AG04449 (cell line): ENCODE results near the gene GPR37L1.

ENCODE experiments used
- CTCF ChIA-PET: fragments of 350-600 bp; formaldehyde crosslinking; extraction: SDS; loops from one replicate; lab custom pipeline; 2021; ENCODE audit warnings: antibody characterized with exemption; lab: Yijun Ruan, JAX
- POLR2A ChIA-PET: fragments of 400-600, 350-600 bp; formaldehyde crosslinking; extraction: SDS; loops from one replicate; lab custom pipeline; 2020; ENCODE audit warnings: antibody characterized with exemption, inconsistent platforms; lab: Yijun Ruan, JAX
- DNase-seq: peaks from one replicate; pipeline ENCODE4 v3.0.0-alpha.2; 2010; ENCODE audit warnings: low read depth, low spot score
- H3K4me3 ChIP-seq: 2 replicates; pipeline ENCODE4 v1.5.1; 2011; ENCODE audit warnings: low read depth, mild to moderate bottlenecking, control low read depth, low read length
- CTCF ChIP-seq: IDR thresholded peaks from one replicate; pipeline ENCODE4 v1.5.1; 2011; ENCODE audit warnings: mild to moderate bottlenecking, moderate library complexity, low read length, control low read depth, inconsistent platforms; ENCODE audit not compliant: insufficient read depth; ENCODE audit errors: missing control alignments

GPR37L1 gene

GRCh38 chr1:202149566-202149965, 26.8 kb downstream of the GPR37L1 start:
- no peak for DNase-seq
- CTCF ChIA-PET = interaction anchor here (1.2 kb wide), 1 partner anchor 44 kb away, joined by 3 read pairs; the partner anchor contains the start of gene LGR6
- no peak for TF ChIP-seq CTCF
- POLR2A ChIA-PET = no interaction called here
- H3K4me3 ChIP-seq = no peak overlapping the region

- no peak for TF ChIP-seq CTCF
- ChIA-PET CTCF (no interaction called here), POLR2A (no interaction called here)
- DNase-seq = no peak
- H3K4me3 ChIP-seq = no peak overlapping the region
Measured at GRCh38 chr1:202150187-202150586, 27.5 kb downstream of the GPR37L1 start.

- H3K4me3 ChIP-seq = no peak overlapping the region
- CTCF ChIA-PET = no interaction called here
- TF ChIP-seq CTCF = no peak
- DNase-seq = no peak
- POLR2A ChIA-PET = no interaction called here
Measured at GRCh38 chr1:202150602-202151001, 27.9 kb downstream of the GPR37L1 start.

- POLR2A ChIA-PET = no interaction called here
- CTCF ChIA-PET = interaction anchor here (1.0 to 5.6 kb wide), 2 partner anchors 8 to 15 kb away, joined by 3 to 37 read pairs; no protein-coding TSS in a partner anchor
- no peak for TF ChIP-seq CTCF
Measured at GRCh38 chr1:202151045-202151444, 28.3 kb downstream of the GPR37L1 start.

GRCh38 chr1:202152399-202152798, 29.7 kb downstream of the GPR37L1 start:
- DNase-seq = no peak
- CTCF ChIA-PET = interaction anchor here (1.2 to 5.6 kb wide), 2 partner anchors 11 to 17 kb away, joined by 4 to 37 read pairs; no protein-coding TSS in a partner anchor
- no peak for TF ChIP-seq CTCF
- no peak overlapping the region for H3K4me3 ChIP-seq
- POLR2A ChIA-PET = no interaction called here

More at GRCh38 chr1:202151045-202151444, 28.3 kb downstream of the GPR37L1 start:
- DNase-seq = no peak
- H3K4me3 ChIP-seq = no peak overlapping the region

- no peak for TF ChIP-seq CTCF
- no peak overlapping the region for H3K4me3 ChIP-seq
- CTCF ChIA-PET = interaction anchor here (1.2 to 5.6 kb wide), 3 partner anchors 10 to 18 kb away, joined by 4 to 37 read pairs (median 16); partner anchors contain the start of gene ARL8A
- no peak for DNase-seq
- POLR2A ChIA-PET = no interaction called here
Measured at GRCh38 chr1:202153284-202153683, 30.6 kb downstream of the GPR37L1 start.
